PC-9 (cell line): ENCODE results near the gene RAB7B. TPM values are rescaled to one million over a fixed set of nuclear protein-coding genes. Genes with fewer than 3 reads are reported as not detected.

Source experiments
- BruUV-seq: library from RNA; stranded (reverse); fragments of 400-500 nt; replicated peaks from 2 replicates; lab custom pipeline; 2021; lab: Mats Ljungman, UMichigan
- CTCF ChIA-PET: fragments of 300-600 bp; sonication (Branson Sonifier 250); formaldehyde crosslinking; loops from one replicate; lab custom pipeline; 2022; ENCODE audit warnings: antibody characterized with exemption; lab: Charles Lee
- POLR2A ChIA-PET: fragments of 300-600 bp; sonication (Branson Sonifier 250); formaldehyde crosslinking; loops from one replicate; lab custom pipeline; 2022; ENCODE audit warnings: antibody characterized with exemption; ENCODE audit not compliant: unreplicated experiment; lab: Charles Lee
- DNase-seq, 2 experiments: peaks; one replicate each; pipeline versions ENCODE4 v3.0.0 to v3.0.0-alpha.2; 2015 to 2022; ENCODE audit warnings: mixed read lengths in 1 of 2
- H2AFZ ChIP-seq: fragments of 200-600 bp; sonication (generic); 2 replicates; pipeline ENCODE4 v1.8.1; 2017; ENCODE audit warnings: antibody characterized with exemption
- H3F3A ChIP-seq: fragments of 200-600 bp; sonication (generic); 2 replicates; pipeline ENCODE4 v1.8.1; 2017; ENCODE audit warnings: antibody characterized with exemption, mild to moderate bottlenecking, low read depth; ENCODE audit not compliant: insufficient read depth
- H3K27ac ChIP-seq: fragments of 200-600 bp; sonication (generic); 2 replicates; pipeline ENCODE4 v1.6.1; 2016; ENCODE audit warnings: mixed run types
- H3K27me3 ChIP-seq: fragments of 200-600 bp; sonication (generic); 2 replicates; pipeline ENCODE4 v1.6.1; 2016; ENCODE audit warnings: low read depth, mixed run types; ENCODE audit not compliant: insufficient read depth
- H3K36me3 ChIP-seq: fragments of 200-600 bp; sonication (generic); 2 replicates; pipeline ENCODE4 v1.6.1; 2016; ENCODE audit warnings: low read depth, mixed run types
- H3K4me1 ChIP-seq: fragments of 200-600 bp; sonication (generic); replicated peaks from 2 replicates; pipeline ENCODE4 v1.6.1; 2016; ENCODE audit warnings: mixed run types; ENCODE audit not compliant: insufficient read depth
- H3K4me2 ChIP-seq: fragments of 200-600 bp; sonication (generic); 2 replicates; pipeline ENCODE4 v1.6.1; 2017; ENCODE audit warnings: mixed run types
- H3K4me3 ChIP-seq: fragments of 200-600 bp; sonication (generic); 2 replicates; pipeline ENCODE4 v1.6.1; 2016; ENCODE audit warnings: mixed run types
- H3K79me2 ChIP-seq: fragments of 200-600 bp; sonication (generic); 2 replicates; pipeline ENCODE4 v1.6.1; 2017; ENCODE audit warnings: low read depth, mixed run types
- H3K9me2 ChIP-seq: fragments of 200-600 bp; sonication (generic); 2 replicates; pipeline ENCODE4 v1.8.1; 2017; ENCODE audit warnings: mild to moderate bottlenecking; ENCODE audit not compliant: insufficient read depth
- H3K9me3 ChIP-seq: fragments of 200-600 bp; sonication (generic); 2 replicates; pipeline ENCODE4 v1.8.1; 2016; ENCODE audit warnings: low read depth; ENCODE audit not compliant: insufficient read depth
- H4K20me1 ChIP-seq: fragments of 200-600 bp; sonication (generic); 2 replicates; pipeline ENCODE4 v1.8.1; 2017; ENCODE audit not compliant: insufficient read depth
- CTCF ChIP-seq: fragments of 200-600 bp; sonication (generic); conservative IDR thresholded peaks from 2 replicates; pipeline ENCODE4 v1.6.1; 2017; ENCODE audit warnings: mixed run types, antibody characterized with exemption, mild to moderate bottlenecking, moderate library complexity
- EZH2 ChIP-seq: fragments of 200-600 bp; sonication (generic); IDR thresholded peaks from 2 replicates; pipeline ENCODE4 v1.8.0; 2017; ENCODE audit warnings: antibody characterized with exemption, low read depth
- intact Hi-C: fragments of 100-400 bp; cut with micrococcal nuclease; formaldehyde crosslinking; loops from one replicate; pipeline ENCODE4 v1.10.0; 2022; ENCODE audit not compliant: unreplicated experiment
- total RNA-seq: library from RNA; stranded (reverse); gene quantifications from 2 replicates; pipeline ENCODE4 v1.2.3, GENCODE V29; 2021

The RAB7B gene
- total RNA-seq, 1 experiment from 2014 or later: not detected

GRCh38 chr1:205942631-205943159, 60.5 kb downstream of the RAB7B start:
- no peaks in the 10 kb centered on the region for H4K20me1 ChIP-seq
- no peak overlapping the region for H3K4me3 ChIP-seq
- ChIA-PET CTCF (interaction anchor here (0.6 to 1.3 kb wide), 3 partner anchors 15 to 35 kb away, joined by 3 to 6 read pairs (median 3); no protein-coding TSS in a partner anchor), POLR2A (no interaction called here)
- no peaks in the 10 kb centered on the region for H3K9me2 ChIP-seq
- no peaks in the 10 kb centered on the region for H3K36me3 ChIP-seq
- H3K27me3 ChIP-seq: peaks cover 12% of the 10 kb centered on the region; the same call in 1 of the 2 replicates
- peak overlapping the region; percentile 0; the same call in 1 of the 2 replicates for H3K4me2 ChIP-seq
- H3K27ac ChIP-seq: no peak overlapping the region
- H3K9me3 ChIP-seq: no peaks in the 10 kb centered on the region
- no peak overlapping the region for H2AFZ ChIP-seq
- no peak for DNase-seq
- peaks cover 9% of the 10 kb centered on the region for H3F3A ChIP-seq
- H3K4me1 ChIP-seq: peaks cover 63% of the 10 kb centered on the region
- TF ChIP-seq EZH2: no peak
- TF ChIP-seq CTCF: no peak
- no peaks in the 10 kb centered on the region for H3K79me2 ChIP-seq
- no TSS peak for BruUV-seq
- intact Hi-C loops: no loop called here

- no peak for TF ChIP-seq EZH2
- TF ChIP-seq CTCF: no peak
- Histone ChIP-seq H3K4me2 (no peak overlapping the region), H3F3A (peaks cover 9% of the 10 kb centered on the region), H2AFZ (no peak overlapping the region), H3K9me3 (no peaks in the 10 kb centered on the region), H3K27me3 (peaks cover 8% of the 10 kb centered on the region; the same call in 1 of the 2 replicates), H3K4me1 (peaks cover 72% of the 10 kb centered on the region), H3K27ac (no peak overlapping the region), H3K36me3 (no peaks in the 10 kb centered on the region), H4K20me1 (no peaks in the 10 kb centered on the region), H3K4me3 (no peak overlapping the region), H3K79me2 (no peaks in the 10 kb centered on the region), H3K9me2 (no peaks in the 10 kb centered on the region)
- no peak for DNase-seq
- ChIA-PET CTCF (no interaction called here), POLR2A (no interaction called here)
- intact Hi-C loops: no loop called here
- BruUV-seq: no TSS peak
Measured at GRCh38 chr1:205940710-205941109, 62.5 kb downstream of the RAB7B start.

- CTCF ChIA-PET: no interaction called here
- 0 out of 2 replicates have a peak, but pooled peaks cover 3% of the 10 kb centered on the region for H3K27me3 ChIP-seq
- H3K4me3 ChIP-seq: no peak overlapping the region
- TF ChIP-seq EZH2 (no peak), CTCF (peak; percentile 39; the same call in 1 of the 2 replicates)
- peaks cover 72% of the 10 kb centered on the region for H3K4me1 ChIP-seq
- no TSS peak for BruUV-seq
- H3K79me2 ChIP-seq: no peaks in the 10 kb centered on the region
- no peaks in the 10 kb centered on the region for H4K20me1 ChIP-seq
- POLR2A ChIA-PET: no interaction called here
- H3K9me2 ChIP-seq: no peaks in the 10 kb centered on the region
- no peak overlapping the region for H2AFZ ChIP-seq
- peaks cover 10% of the 10 kb centered on the region for H3F3A ChIP-seq
- H3K9me3 ChIP-seq: no peaks in the 10 kb centered on the region
- no peak overlapping the region for H3K27ac ChIP-seq
- H3K4me2 ChIP-seq: no peak overlapping the region
- no peaks in the 10 kb centered on the region for H3K36me3 ChIP-seq
- intact Hi-C loops: no loop called here
- peak; percentile 22 to 44 for DNase-seq
Measured at GRCh38 chr1:205939690-205940330, 63.4 kb downstream of the RAB7B start.
